Measurements from ENCODE around the gene ARHGEF16.

- TF ChIP-seq EZH2 (IDR thresholded peaks at IDR 0.05; ENCODE audit: insufficient read depth, poor library complexity, severe bottlenecking) (no peak), EZH2phosphoT487 (IDR thresholded peaks at IDR 0.05; ENCODE audit: insufficient read depth, low read depth) (no peak)
Measured at GRCh38 chr1:3470650-3471355, 16.3 kb downstream of the ARHGEF16 start.

Measured in GM23248 (cell line).